HG03439 (cell line): Measurements from ENCODE around the gene THAP2.
"Not testable (repeated sequence)": the region's sequence is repeated elsewhere in the genome, so short reads cannot be mapped to it uniquely, and the experiment has no call there.

ENCODE experiments used
- ATAC-seq: cut with Tn5 transposase; IDR thresholded peaks from one replicate; pipeline ENCODE4 v1.9.1; 2021; ENCODE audit warnings: mild to moderate bottlenecking, moderate library complexity; ENCODE audit not compliant: unreplicated experiment

The THAP2 gene

GRCh38 chr12:71702181-71702580 lies 38.1 kb downstream of the THAP2 start:
- ATAC-seq: not testable (repeated sequence)

- no peak for ATAC-seq
Measured at GRCh38 chr12:71702590-71702989, 38.5 kb downstream of the THAP2 start.

GRCh38 chr12:71703206-71703605 lies 39.1 kb downstream of the THAP2 start:
- no peak for ATAC-seq

- ATAC-seq: no peak
Measured at GRCh38 chr12:71704920-71705319, 40.8 kb downstream of the THAP2 start.

- no peak for ATAC-seq
Measured at GRCh38 chr12:71708658-71709057, 44.6 kb downstream of the THAP2 start.

- no peak for ATAC-seq
Measured at GRCh38 chr12:71710276-71711125, 46.4 kb downstream of the THAP2 start.

GRCh38 chr12:71718611-71719010 lies 54.5 kb downstream of the THAP2 start:
- no peak for ATAC-seq

- no peak for ATAC-seq
Measured at GRCh38 chr12:71719647-71720370, 55.7 kb downstream of the THAP2 start.

GRCh38 chr12:71721783-71722505 lies 57.8 kb downstream of the THAP2 start:
- ATAC-seq: no peak

GRCh38 chr12:71725011-71725410 lies 60.9 kb downstream of the THAP2 start:
- no peak for ATAC-seq

GRCh38 chr12:71726548-71726947 lies 62.4 kb downstream of the THAP2 start:
- no peak for ATAC-seq

GRCh38 chr12:71727958-71728357 lies 63.9 kb downstream of the THAP2 start:
- ATAC-seq: no peak
